Breast epithelium (tissue), 3 donors: ENCODE measurements around the gene EFNA4.

Experiments
- CTCF ChIP-seq, 3 donors: fragments of 450-650 bp; IDR thresholded peaks; one replicate each; pipeline ENCODE4 v1.5.1; 2016 to 2017; ENCODE audit warnings: antibody characterized with exemption in 3 of 3, mild to moderate bottlenecking in 3 of 3, moderate library complexity in 3 of 3
- POLR2A ChIP-seq: fragments of 450-650 bp; IDR thresholded peaks from one replicate; pipeline ENCODE4 v1.6.1; 2016; ENCODE audit warnings: antibody characterized with exemption, mild to moderate bottlenecking, moderate library complexity
- POLR2AphosphoS5 ChIP-seq, 3 donors: sonication (generic); formaldehyde crosslinking; IDR thresholded peaks; one replicate each; pipeline ENCODE4 v1.6.1; 2017; ENCODE audit warnings: antibody characterized with exemption in 3 of 3

- TF ChIP-seq POLR2AphosphoS5 (IDR thresholded peaks at IDR 0.05): no peak
- TF ChIP-seq CTCF (IDR thresholded peaks at IDR 0.05): no peak
- TF ChIP-seq POLR2A: no peak
Observed at GRCh38 chr1:155048449-155049334, 14.8 kb upstream of the EFNA4 start.
